ENCODE results near the gene RHBDD1.

The RHBDD1 gene

GRCh38 chr2:226792155-226792881, 43.5 kb upstream of the RHBDD1 start:
- peaks cover 0 to 43% (median 0%) of the 10 kb centered on the region in 11 experiments; a peak in 4 of 22 replicates for H3K27me3 ChIP-seq
- peak overlapping the region; percentile 61 to 76 (median 63) for H3K4me3 ChIP-seq
- peaks cover 45 to 66% (median 58%) of the 10 kb centered on the region in 10 experiments for H3K4me1 ChIP-seq
- H3K27ac ChIP-seq = peak overlapping the region; percentile 77 to 97 (median 92); a peak in 21 of 22 replicates
- peaks cover 0 to 22% (median 7%) of the 10 kb centered on the region in 11 experiments; a peak in 9 of 22 replicates for H4K20me1 ChIP-seq
- H3K36me3 ChIP-seq = 0 out of 22 replicates have a peak, but pooled peaks cover 0 to 6% (median 0%) of the 10 kb centered on the region in 11 experiments
- H3K9me3 ChIP-seq (replicated peaks in 1 of 11) = peaks cover 0 to 5% (median 0%) of the 10 kb centered on the region in 11 experiments; a peak in 1 of 22 replicates
- H3K9ac ChIP-seq = peak overlapping the region; percentile 86 to 93 (median 89)
- H3K4me2 ChIP-seq = peak overlapping the region; percentile 58 to 99 (median 84)
- TF ChIP-seq Cebpa-rat (IDR thresholded peaks at IDR 0.05) = no peak

DNA sequence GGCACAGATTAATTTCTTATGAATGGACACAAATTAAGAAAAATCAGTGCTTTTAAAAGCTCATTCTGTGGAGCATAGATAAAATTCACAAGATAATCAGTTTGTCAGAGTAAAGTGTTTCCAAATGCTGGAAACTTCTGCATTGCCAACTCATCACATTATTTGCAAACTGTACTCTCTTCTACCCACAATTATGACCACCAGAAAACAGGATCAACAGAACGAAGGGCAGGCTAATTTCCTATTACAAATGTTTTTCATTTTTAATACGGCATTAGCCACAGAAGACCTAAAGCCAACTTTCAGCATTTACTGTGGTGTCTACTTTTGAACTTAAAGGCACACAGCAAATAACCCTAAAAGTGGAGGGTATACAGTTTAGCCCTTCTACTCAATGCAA, 42.2 kb upstream of the RHBDD1 start:
- Histone ChIP-seq H3K4me3 (peak overlapping the region in 2 of 10 experiments; percentile 47 to 52; a peak in 4 of 20 replicates), H3K36me3 (0 out of 22 replicates have a peak, but pooled peaks cover 0 to 6% (median 0%) of the 10 kb centered on the region in 11 experiments), H4K20me1 (peaks cover 0 to 32% (median 12%) of the 10 kb centered on the region in 11 experiments; a peak in 10 of 22 replicates), H3K27ac (peak overlapping the region in 4 of 11 experiments; percentile 10 to 54 (median 29); a peak in 2 of 22 replicates), H3K9ac (peak overlapping the region in 3 of 11 experiments; percentile 29 to 66 (median 63); a peak in 5 of 22 replicates), H3K4me2 (peak overlapping the region; percentile 51 to 99 (median 79); a peak in 20 of 22 replicates), H3K4me1 (peaks cover 45 to 78% (median 71%) of the 10 kb centered on the region in 10 experiments), H3K27me3 (peaks cover 0 to 57% (median 0%) of the 10 kb centered on the region in 11 experiments; a peak in 7 of 22 replicates), H3K9me3 (replicated peaks in 1 of 11) (0 out of 22 replicates have a peak, but pooled peaks cover 0 to 5% (median 0%) of the 10 kb centered on the region in 11 experiments)
- TF ChIP-seq Cebpa-rat (IDR thresholded peaks at IDR 0.05) = no peak

DNA sequence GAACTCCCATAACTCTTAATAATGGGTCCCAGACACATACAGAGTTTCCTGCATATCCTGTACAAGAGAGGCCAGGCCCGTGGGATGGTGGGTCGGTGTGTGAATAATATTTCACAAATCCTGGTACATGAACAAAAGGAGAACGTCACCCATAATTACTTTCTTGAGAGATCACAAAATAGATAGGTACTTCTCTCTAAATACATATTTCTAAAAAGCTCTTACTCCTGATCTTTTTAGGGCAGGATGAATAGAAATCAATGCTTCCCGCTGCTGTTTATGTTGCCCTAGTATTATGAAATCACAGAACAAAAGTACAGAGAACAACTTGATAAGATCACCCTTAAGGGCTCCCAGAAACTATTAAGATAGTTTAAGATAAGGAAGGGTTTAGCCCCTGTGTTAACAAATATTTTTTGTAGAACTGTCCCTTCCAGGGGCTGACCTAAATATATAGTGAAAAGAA, 41.6 kb upstream of the RHBDD1 start:
- H3K4me3 ChIP-seq = peak overlapping the region in 2 of 10 experiments; percentile 47 to 52; a peak in 4 of 20 replicates
- 0 out of 22 replicates have a peak, but pooled peaks cover 0 to 5% (median 0%) of the 10 kb centered on the region in 11 experiments for H3K9me3 ChIP-seq (replicated peaks in 1 of 11)
- peaks cover 0 to 62% (median 0%) of the 10 kb centered on the region in 11 experiments; a peak in 7 of 22 replicates for H3K27me3 ChIP-seq
- H3K4me2 ChIP-seq = peak overlapping the region; percentile 51 to 99 (median 79); a peak in 19 of 22 replicates
- H3K4me1 ChIP-seq = peaks cover 45 to 78% (median 72%) of the 10 kb centered on the region in 10 experiments
- peaks cover 0 to 32% (median 12%) of the 10 kb centered on the region in 11 experiments; a peak in 10 of 22 replicates for H4K20me1 ChIP-seq
- H3K36me3 ChIP-seq = 0 out of 22 replicates have a peak, but pooled peaks cover 0 to 6% (median 0%) of the 10 kb centered on the region in 11 experiments
- peak overlapping the region in 5 of 11 experiments; percentile 10 to 54 (median 16); a peak in 6 of 22 replicates for H3K27ac ChIP-seq
- H3K9ac ChIP-seq = peak overlapping the region in 5 of 11 experiments; percentile 16 to 66 (median 61); a peak in 7 of 22 replicates
- TF ChIP-seq Cebpa-rat (IDR thresholded peaks at IDR 0.05) = no peak

DNA sequence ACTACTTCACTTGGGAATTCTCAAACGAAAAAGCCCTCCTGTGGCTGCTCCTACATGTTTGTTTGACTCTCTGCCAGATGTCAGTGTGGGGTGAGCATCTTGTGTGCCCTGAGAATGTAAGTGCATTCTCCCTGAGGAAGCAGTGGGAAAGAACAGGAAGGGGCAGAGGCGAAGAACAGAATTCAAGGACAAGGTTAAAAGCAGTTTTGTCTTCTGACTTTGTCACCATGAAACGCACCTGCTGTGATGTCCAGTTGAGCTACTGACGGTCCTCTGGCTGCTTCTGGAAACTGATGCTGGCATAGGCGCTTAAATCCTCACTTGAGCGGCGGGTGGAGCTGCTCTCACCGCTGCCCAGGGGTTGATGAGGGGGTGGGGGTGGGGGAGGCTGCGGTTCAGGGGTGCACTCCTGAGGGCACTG, 41.1 kb upstream of the RHBDD1 start:
- peaks cover 0 to 59% (median 0%) of the 10 kb centered on the region in 11 experiments; a peak in 7 of 22 replicates for H3K27me3 ChIP-seq
- peak overlapping the region in 3 of 11 experiments; percentile 16 to 54 (median 45); a peak in 6 of 22 replicates for H3K27ac ChIP-seq
- peaks cover 45 to 78% (median 72%) of the 10 kb centered on the region in 10 experiments for H3K4me1 ChIP-seq
- peaks cover 0 to 32% (median 12%) of the 10 kb centered on the region in 11 experiments; a peak in 10 of 22 replicates for H4K20me1 ChIP-seq
- 0 out of 22 replicates have a peak, but pooled peaks cover 0 to 5% (median 0%) of the 10 kb centered on the region in 11 experiments for H3K9me3 ChIP-seq (replicated peaks in 1 of 11)
- 0 out of 22 replicates have a peak, but pooled peaks cover 0 to 6% (median 0%) of the 10 kb centered on the region in 11 experiments for H3K36me3 ChIP-seq
- peak overlapping the region in 5 of 11 experiments; percentile 16 to 66 (median 61); a peak in 8 of 22 replicates for H3K9ac ChIP-seq
- peak overlapping the region in 2 of 10 experiments; percentile 47 to 52; a peak in 5 of 20 replicates for H3K4me3 ChIP-seq
- TF ChIP-seq Cebpa-rat (IDR thresholded peaks at IDR 0.05) = no peak
- H3K4me2 ChIP-seq = peak overlapping the region; percentile 51 to 99 (median 79)

DNA sequence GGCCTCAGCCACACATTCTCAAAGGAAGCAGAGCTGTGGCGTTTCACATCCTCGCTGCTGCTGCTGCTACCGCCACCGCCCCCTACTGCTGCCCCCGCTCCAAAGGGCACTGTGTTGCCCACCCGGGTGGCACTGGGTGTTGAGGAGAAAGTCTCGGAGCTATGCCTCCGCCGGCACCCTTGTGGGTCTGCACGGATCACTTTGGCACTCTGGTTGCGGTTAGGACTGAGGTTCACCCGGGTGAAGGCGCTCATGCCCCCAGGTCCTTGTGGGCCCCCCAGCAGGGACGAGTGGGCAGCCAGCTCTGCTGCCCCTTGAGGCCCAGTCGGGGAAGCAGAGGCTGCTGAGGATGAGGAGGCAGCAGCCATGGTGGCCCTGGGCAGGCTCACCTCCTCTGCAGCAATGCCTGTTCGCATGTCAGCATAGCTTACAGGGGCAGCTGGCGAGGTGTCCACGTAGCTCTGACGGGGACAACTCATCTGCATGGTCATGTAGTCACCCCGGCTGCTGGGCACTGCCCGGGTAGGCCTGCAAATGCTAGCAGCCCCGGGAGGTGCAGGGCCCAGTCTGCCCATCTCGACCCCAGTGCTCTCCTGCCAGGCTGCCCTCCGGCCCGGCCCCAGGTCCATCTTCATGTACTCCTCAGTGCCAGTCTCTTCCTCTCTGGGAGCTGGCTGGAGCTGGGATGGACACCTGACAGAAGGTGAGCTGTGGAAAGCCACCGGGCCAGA, 40.4 kb upstream of the RHBDD1 start:
- no peak for TF ChIP-seq Cebpa-rat (IDR thresholded peaks at IDR 0.05)
- peaks cover 49 to 82% (median 76%) of the 10 kb centered on the region in 10 experiments for H3K4me1 ChIP-seq
- H3K4me3 ChIP-seq = peak overlapping the region in 3 of 10 experiments; percentile 21 to 52 (median 47); a peak in 5 of 20 replicates
- H3K4me2 ChIP-seq = peak overlapping the region; percentile 31 to 99 (median 79); a peak in 20 of 22 replicates
- H4K20me1 ChIP-seq = peaks cover 0 to 32% (median 12%) of the 10 kb centered on the region in 11 experiments; a peak in 10 of 22 replicates
- peak overlapping the region in 4 of 11 experiments; percentile 36 to 54 (median 42); a peak in 5 of 22 replicates for H3K27ac ChIP-seq
- 0 out of 22 replicates have a peak, but pooled peaks cover 0 to 6% (median 0%) of the 10 kb centered on the region in 11 experiments for H3K36me3 ChIP-seq
- 0 out of 22 replicates have a peak, but pooled peaks cover 0 to 5% (median 0%) of the 10 kb centered on the region in 11 experiments for H3K9me3 ChIP-seq (replicated peaks in 1 of 11)
- peak overlapping the region in 4 of 11 experiments; percentile 26 to 66 (median 62); a peak in 7 of 22 replicates for H3K9ac ChIP-seq
- peaks cover 0 to 57% (median 0%) of the 10 kb centered on the region in 11 experiments; a peak in 7 of 22 replicates for H3K27me3 ChIP-seq

GRCh38 chr2:226796012-226796839, 39.6 kb upstream of the RHBDD1 start:
- Histone ChIP-seq H3K36me3 (0 out of 22 replicates have a peak, but pooled peaks cover 0 to 6% (median 0%) of the 10 kb centered on the region in 11 experiments), H3K4me2 (peak overlapping the region; percentile 20 to 99 (median 79); a peak in 19 of 22 replicates), H3K4me3 (peak overlapping the region in 2 of 10 experiments; percentile 47 to 52; a peak in 3 of 20 replicates), H3K9ac (peak overlapping the region in 4 of 11 experiments; percentile 4 to 63 (median 44); a peak in 4 of 22 replicates), H3K27me3 (peaks cover 0 to 63% (median 0%) of the 10 kb centered on the region in 11 experiments; a peak in 7 of 22 replicates), H3K4me1 (peaks cover 51 to 79% (median 75%) of the 10 kb centered on the region in 10 experiments), H3K9me3 (replicated peaks in 1 of 11) (no peaks in the 10 kb centered on the region), H3K27ac (peak overlapping the region in 3 of 11 experiments; percentile 36 to 54 (median 46); a peak in 2 of 22 replicates), H4K20me1 (peaks cover 0 to 32% (median 12%) of the 10 kb centered on the region in 11 experiments; a peak in 10 of 22 replicates)
- TF ChIP-seq Cebpa-rat (IDR thresholded peaks at IDR 0.05) = no peak

Measured in BLaER1 treated with 17β-estradiol and CSF1 and Interleukin-3, amounts not matched to agents 10 nM and 100 nM (cell line).